Measurements from ENCODE around the gene NUP93. TPM values are rescaled to one million over a fixed set of nuclear protein-coding genes. Genes with fewer than 3 reads are reported as not detected.

Gene NUP93
- total RNA-seq, 1 experiment from 2014 or later, result 74.7 TPM

DNA sequence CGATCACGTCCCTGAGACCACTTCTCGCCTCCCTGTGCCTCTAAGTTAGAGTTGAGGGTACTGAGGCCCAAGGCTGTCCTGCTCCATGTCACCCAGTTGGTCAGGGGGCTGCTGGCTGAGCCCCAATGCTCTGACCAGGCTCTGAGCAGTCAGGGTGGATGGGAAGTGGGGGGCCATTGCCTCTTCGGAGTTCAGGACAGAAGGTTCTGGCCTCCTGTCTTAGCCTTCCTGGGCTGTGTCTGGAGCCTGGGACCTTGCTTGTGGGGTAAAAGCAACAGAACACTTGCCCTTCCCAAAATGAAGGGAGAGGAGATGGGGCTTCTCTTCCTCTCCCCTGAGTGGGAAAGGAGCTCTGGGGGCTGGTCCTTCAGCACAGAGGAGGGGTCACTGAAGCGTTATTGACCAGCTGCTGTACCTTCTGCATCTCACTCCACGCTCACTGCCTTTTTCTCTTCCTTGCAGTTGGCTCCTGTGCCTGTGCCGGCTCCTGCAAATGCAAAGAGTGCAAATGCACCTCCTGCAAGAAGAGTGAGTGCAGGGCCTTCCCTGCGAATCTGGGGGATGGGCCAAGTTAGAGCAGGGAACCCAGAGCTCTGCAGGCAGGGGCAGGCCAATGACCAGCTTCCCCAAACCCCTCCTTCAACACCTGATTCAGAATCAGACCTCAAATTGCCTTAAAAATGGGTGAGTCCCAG is 47.1 kb upstream of the NUP93 start:
- Histone ChIP-seq H3K9me2 (ENCODE audit: insufficient read depth) (no peaks in the 10 kb centered on the region), H3K4me3 (peak overlapping the region; percentile 79), H3K4me2 (peak overlapping the region; percentile 99), H2AFZ (peak overlapping the region; percentile 77), H3K79me2 (ENCODE audit: low read depth) (no peaks in the 10 kb centered on the region), H3K36me3 (ENCODE audit: low read depth) (no peaks in the 10 kb centered on the region), H3F3A (ENCODE audit: insufficient read depth, low read depth) (peaks cover 29% of the 10 kb centered on the region), H3K9me3 (ENCODE audit: insufficient read depth, low read depth) (peaks cover 6% of the 10 kb centered on the region; the same call in 1 of the 2 replicates), H4K20me1 (ENCODE audit: insufficient read depth) (no peaks in the 10 kb centered on the region), H3K4me1 (replicated peaks; ENCODE audit: insufficient read depth) (peaks cover 36% of the 10 kb centered on the region), H3K27me3 (ENCODE audit: insufficient read depth, low read depth) (no peaks in the 10 kb centered on the region), H3K27ac (no peak overlapping the region)
- intact Hi-C loops (cut with micrococcal nuclease; ENCODE audit: unreplicated experiment), result loop anchor here (1.0 to 5.0 kb wide), 3 partner anchors 26 to 76 kb away; partner anchors contain the start of gene MT1F
- POLR2A ChIA-PET (ENCODE audit: unreplicated experiment), result interaction anchor here (0.6 to 0.8 kb wide), 3 partner anchors 27 to 326 kb away, joined by 3 to 6 read pairs (median 4); no protein-coding TSS in a partner anchor
- TSS peak; percentile 91 for BruUV-seq (replicated peaks)
- CTCF ChIA-PET, result interaction anchor here (0.5 kb wide), 1 partner anchor 29 kb away, joined by 5 read pairs; no protein-coding TSS in a partner anchor
- DNase-seq, result no peak
- TF ChIP-seq, protein P1, sequence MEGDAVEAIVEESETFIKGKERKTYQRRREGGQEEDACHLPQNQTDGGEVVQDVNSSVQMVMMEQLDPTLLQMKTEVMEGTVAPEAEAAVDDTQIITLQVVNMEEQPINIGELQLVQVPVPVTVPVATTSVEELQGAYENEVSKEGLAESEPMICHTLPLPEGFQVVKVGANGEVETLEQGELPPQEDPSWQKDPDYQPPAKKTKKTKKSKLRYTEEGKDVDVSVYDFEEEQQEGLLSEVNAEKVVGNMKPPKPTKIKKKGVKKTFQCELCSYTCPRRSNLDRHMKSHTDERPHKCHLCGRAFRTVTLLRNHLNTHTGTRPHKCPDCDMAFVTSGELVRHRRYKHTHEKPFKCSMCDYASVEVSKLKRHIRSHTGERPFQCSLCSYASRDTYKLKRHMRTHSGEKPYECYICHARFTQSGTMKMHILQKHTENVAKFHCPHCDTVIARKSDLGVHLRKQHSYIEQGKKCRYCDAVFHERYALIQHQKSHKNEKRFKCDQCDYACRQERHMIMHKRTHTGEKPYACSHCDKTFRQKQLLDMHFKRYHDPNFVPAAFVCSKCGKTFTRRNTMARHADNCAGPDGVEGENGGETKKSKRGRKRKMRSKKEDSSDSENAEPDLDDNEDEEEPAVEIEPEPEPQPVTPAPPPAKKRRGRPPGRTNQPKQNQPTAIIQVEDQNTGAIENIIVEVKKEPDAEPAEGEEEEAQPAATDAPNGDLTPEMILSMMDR (conservative IDR thresholded peaks at IDR 0.05), result no peak
- TF ChIP-seq EZH2 (IDR thresholded peaks at IDR 0.05; ENCODE audit: low read depth), result no peak

DNA sequence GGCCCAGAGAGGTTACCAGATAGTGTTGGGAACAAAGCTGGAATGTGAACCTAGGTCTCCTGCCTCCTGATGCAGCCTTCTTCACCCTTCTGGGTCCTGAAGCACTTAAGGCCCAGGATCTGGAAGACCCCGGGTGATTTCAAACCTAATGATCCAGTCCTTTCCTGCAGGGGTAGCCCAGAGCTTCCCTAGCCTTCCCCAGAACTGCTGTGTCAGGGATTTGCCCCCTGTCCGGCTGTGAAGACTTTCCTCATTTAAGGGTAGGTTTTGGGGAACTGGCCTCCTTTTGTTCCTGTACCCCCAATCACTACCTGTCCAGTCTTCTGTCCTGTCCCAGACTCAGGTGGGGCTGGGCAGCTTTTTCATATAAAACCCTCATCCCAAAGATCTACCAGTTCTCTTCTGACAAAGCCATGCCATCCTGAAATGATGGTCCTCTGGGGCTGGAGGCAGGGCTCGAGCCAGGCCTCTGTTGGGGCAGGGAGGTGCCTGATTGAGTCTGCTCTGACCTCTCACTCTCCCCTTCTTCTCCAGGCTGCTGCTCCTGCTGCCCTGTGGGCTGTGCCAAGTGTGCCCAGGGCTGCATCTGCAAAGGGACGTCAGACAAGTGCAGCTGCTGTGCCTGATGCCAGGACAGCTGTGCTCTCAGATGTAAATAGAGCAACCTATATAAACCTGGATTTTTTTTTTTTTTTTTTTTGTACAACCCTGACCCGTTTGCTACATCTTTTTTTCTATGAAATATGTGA is 46.3 kb upstream of the NUP93 start:
- no TSS peak for BruUV-seq (replicated peaks)
- H3K27me3 ChIP-seq (ENCODE audit: insufficient read depth, low read depth), result no peaks in the 10 kb centered on the region
- H3K27ac ChIP-seq, result no peak overlapping the region
- no peaks in the 10 kb centered on the region for H3K79me2 ChIP-seq (ENCODE audit: low read depth)
- peak overlapping the region; percentile 99 for H3K4me2 ChIP-seq
- TF ChIP-seq EZH2 (IDR thresholded peaks at IDR 0.05; ENCODE audit: low read depth), result no peak
- TF ChIP-seq, protein P1 (conservative IDR thresholded peaks at IDR 0.05), result no peak
- peaks cover 30% of the 10 kb centered on the region for H3F3A ChIP-seq (ENCODE audit: insufficient read depth, low read depth)
- H3K4me3 ChIP-seq, result no peak overlapping the region
- H2AFZ ChIP-seq, result no peak overlapping the region
- ChIA-PET CTCF (interaction anchor here (0.5 to 0.7 kb wide), 3 partner anchors 30 to 779 kb away, joined by 5 to 9 read pairs (median 5); no protein-coding TSS in a partner anchor), POLR2A (ENCODE audit: unreplicated experiment) (interaction anchor here (0.6 to 0.8 kb wide), 2 partner anchors 46 to 326 kb away, joined by 3 to 6 read pairs; no protein-coding TSS in a partner anchor)
- no peaks in the 10 kb centered on the region for H3K9me2 ChIP-seq (ENCODE audit: insufficient read depth)
- peaks cover 6% of the 10 kb centered on the region; the same call in 1 of the 2 replicates for H3K9me3 ChIP-seq (ENCODE audit: insufficient read depth, low read depth)
- peaks cover 39% of the 10 kb centered on the region for H3K4me1 ChIP-seq (replicated peaks; ENCODE audit: insufficient read depth)
- intact Hi-C loops (cut with micrococcal nuclease; ENCODE audit: unreplicated experiment), result loop anchor here (2.0 to 5.0 kb wide), 2 partner anchors 41 to 77 kb away; no protein-coding TSS in a partner anchor
- DNase-seq, result no peak
- no peaks in the 10 kb centered on the region for H4K20me1 ChIP-seq (ENCODE audit: insufficient read depth)
- no peaks in the 10 kb centered on the region for H3K36me3 ChIP-seq (ENCODE audit: low read depth)

DNA sequence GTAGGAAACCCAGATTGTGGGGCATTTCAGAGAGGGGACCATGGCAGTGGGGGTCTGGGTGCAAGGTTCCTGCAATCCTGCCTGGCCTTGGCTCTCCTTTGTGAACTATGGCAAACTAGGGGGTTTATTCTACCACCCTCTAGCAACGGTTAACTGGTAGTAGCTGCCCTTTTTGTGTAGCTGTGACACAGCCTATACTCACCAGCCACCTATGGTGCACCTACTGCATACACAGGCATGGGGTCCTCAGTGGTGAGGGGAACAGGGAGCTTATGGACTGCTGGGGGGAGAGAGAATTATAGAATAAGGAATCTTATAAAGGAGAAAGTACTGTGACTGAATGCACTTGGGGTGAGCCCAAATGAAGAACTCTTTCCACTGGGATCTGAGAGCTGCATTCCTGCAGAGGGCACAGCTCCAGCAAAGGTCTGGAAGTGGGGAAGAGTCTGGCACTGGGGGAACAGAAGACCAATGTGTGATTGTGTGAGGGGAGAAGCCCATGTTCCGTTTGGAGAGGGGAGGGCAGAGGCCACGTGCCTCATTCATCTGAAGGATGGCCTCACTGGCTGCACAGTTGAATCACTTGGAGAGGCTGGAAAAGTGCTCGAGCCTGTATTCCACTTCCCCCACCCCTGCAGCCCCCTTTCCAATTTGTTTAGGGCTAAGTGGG is 45.5 kb upstream of the NUP93 start:
- ChIA-PET CTCF (no interaction called here), POLR2A (ENCODE audit: unreplicated experiment) (no interaction called here)
- Histone ChIP-seq H3K27me3 (ENCODE audit: insufficient read depth, low read depth) (no peaks in the 10 kb centered on the region), H3K4me3 (no peak overlapping the region), H3K4me1 (replicated peaks; ENCODE audit: insufficient read depth) (peaks cover 45% of the 10 kb centered on the region), H3K79me2 (ENCODE audit: low read depth) (no peaks in the 10 kb centered on the region), H4K20me1 (ENCODE audit: insufficient read depth) (no peaks in the 10 kb centered on the region), H3K9me3 (ENCODE audit: insufficient read depth, low read depth) (peaks cover 6% of the 10 kb centered on the region; the same call in 1 of the 2 replicates), H3F3A (ENCODE audit: insufficient read depth, low read depth) (peaks cover 30% of the 10 kb centered on the region), H2AFZ (no peak overlapping the region), H3K27ac (no peak overlapping the region), H3K9me2 (ENCODE audit: insufficient read depth) (no peaks in the 10 kb centered on the region), H3K36me3 (ENCODE audit: low read depth) (no peaks in the 10 kb centered on the region), H3K4me2 (no peak overlapping the region)
- no TSS peak for BruUV-seq (replicated peaks)
- TF ChIP-seq, protein P1 (conservative IDR thresholded peaks at IDR 0.05), result no peak
- TF ChIP-seq EZH2 (IDR thresholded peaks at IDR 0.05; ENCODE audit: low read depth), result no peak
- DNase-seq, result no peak
- intact Hi-C loops (cut with micrococcal nuclease; ENCODE audit: unreplicated experiment), result loop anchor here (5.0 kb wide), 1 partner anchor 42 kb away; no protein-coding TSS in a partner anchor
